HepG2 (cell line): ENCODE measurements around the gene ABO. TPM values are rescaled to one million over a fixed set of nuclear protein-coding genes. Genes with fewer than 3 reads are reported as not detected.

Source experiments
- ATAC-seq: fragments of 200-7000 bp; cut with Tn5 transposase; 3 replicates; pipeline ENCODE4 v1.9.1; 2020; ENCODE audit warnings: mild to moderate bottlenecking, moderate library complexity
- BruUV-seq: library from RNA; stranded (reverse); fragments of 400-500 nt; replicated peaks from 2 replicates; lab custom pipeline; 2021; lab: Mats Ljungman, UMichigan
- CTCF ChIA-PET: fragments of 300-600 bp; formaldehyde crosslinking; extraction: SDS; loops from one replicate; lab custom pipeline; 2021; ENCODE audit warnings: low total read pairs, inconsistent platforms, low intra/inter-chr PET ratio; lab: Yijun Ruan, JAX
- POLR2A ChIA-PET: fragments of 350-600 bp; sonication (Branson Sonifier 250); formaldehyde crosslinking; loops from one replicate; lab custom pipeline; 2020; ENCODE audit warnings: antibody characterized with exemption, inconsistent platforms; lab: Yijun Ruan, JAX
- DNase-seq: peaks from one replicate; pipeline ENCODE4 v3.0.0-alpha.2; 2015; ENCODE audit warnings: low spot score
- FAIRE-seq: peaks from 3 replicates; lab custom pipeline; 2011; peaks lifted over from hg19 to GRCh38; lab: Jason Lieb, UNC
- H2AFZ ChIP-seq: one replicate; pipeline ENCODE4 v1.6.1; 2011; ENCODE audit warnings: low read length, inconsistent platforms
- H3K27ac ChIP-seq: fragments of 300-600 bp; 3 replicates; pipeline ENCODE4 v1.8.0; 2011; ENCODE audit warnings: mixed run types, mild to moderate bottlenecking, mixed read lengths, low read length, inconsistent platforms; ENCODE audit not compliant: insufficient read depth; ENCODE audit errors: extremely low read length
- H3K27me3 ChIP-seq, 2 experiments: fragments of 200-600 bp in 1 of 2; 2 replicates in 1 of 2; 3 replicates in 1 of 2; pipeline versions ENCODE4 v1.6.0 to v1.8.0; 2011; ENCODE audit warnings: low read length in 2 of 2, mild to moderate bottlenecking in 2 of 2, moderate library complexity in 2 of 2, inconsistent platforms in 1 of 2; ENCODE audit not compliant: insufficient read depth in 2 of 2, control insufficient read depth in 1 of 2
- H3K36me3 ChIP-seq, 2 experiments: fragments of 200-600 bp in 1 of 2; replicated peaks in 1 of 2; 2 replicates in 1 of 2; 3 replicates in 1 of 2; pipeline versions ENCODE4 v1.5.1 to v1.8.0; 2011; ENCODE audit warnings: low read length in 2 of 2, inconsistent platforms in 1 of 2; ENCODE audit not compliant: insufficient read depth in 2 of 2, control insufficient read depth in 1 of 2
- H3K4me1 ChIP-seq: 2 replicates; pipeline ENCODE4 v1.5.1; 2012; ENCODE audit warnings: low read length, inconsistent platforms; ENCODE audit not compliant: insufficient read depth
- H3K4me2 ChIP-seq: 2 replicates; pipeline ENCODE4 v1.6.0; 2011; ENCODE audit warnings: low read depth, low read length, inconsistent platforms
- H3K4me3 ChIP-seq, 3 experiments: fragments of 200-600 bp in 1 of 3; sonication (generic), shearing (Covaris generic) in 1 of 3; replicated peaks in 1 of 3; 2 replicates each; pipeline ENCODE4 v1.5.1; 2011 to 2016; ENCODE audit warnings: low read length in 3 of 3, inconsistent platforms in 2 of 3, low read depth in 2 of 3, mild to moderate bottlenecking in 2 of 3, control low read depth in 1 of 3, mixed read lengths in 1 of 3; ENCODE audit not compliant: insufficient read depth in 1 of 3
- H3K79me2 ChIP-seq: one replicate; pipeline ENCODE4 v1.6.1; 2011; ENCODE audit warnings: low read length, inconsistent platforms; ENCODE audit not compliant: insufficient read depth
- H3K9ac ChIP-seq: 2 replicates; pipeline ENCODE4 v1.6.0; 2011; ENCODE audit warnings: mild to moderate bottlenecking, low read depth, low read length, inconsistent platforms; ENCODE audit not compliant: insufficient read depth
- H3K9me3 ChIP-seq: 2 replicates; pipeline ENCODE4 v1.5.1; 2012; ENCODE audit warnings: mild to moderate bottlenecking, low read length
- H4K20me1 ChIP-seq: 2 replicates; pipeline ENCODE4 v1.6.0; 2011; ENCODE audit warnings: inconsistent platforms, mild to moderate bottlenecking, low read length, moderate library complexity; ENCODE audit not compliant: insufficient read depth
- ATF4 ChIP-seq, 2 experiments: fragments of 450-650 bp in 1 of 2; sonication (generic) in 1 of 2; formaldehyde crosslinking; IDR thresholded peaks; 2 replicates each; pipeline versions ENCODE4 v1.5.0 to v1.8.0; 2020 to 2022; ENCODE audit warnings: mild to moderate bottlenecking in 1 of 2, missing genetic modification reagents in 1 of 2
- FOSL1 ChIP-seq: sonication (generic); formaldehyde crosslinking; IDR thresholded peaks from 2 replicates; pipeline ENCODE4 v1.9.0; 2021; ENCODE audit warnings: missing genetic modification reagents, borderline replicate concordance
- KAT2B ChIP-seq: fragments of 150-350 bp; IDR thresholded peaks from 2 replicates; pipeline ENCODE4 v1.6.1; 2014; ENCODE audit warnings: low read depth, low read length, borderline replicate concordance
- MYNN ChIP-seq: sonication (generic); formaldehyde crosslinking; IDR thresholded peaks from 2 replicates; pipeline ENCODE4 v1.4.0; 2020; ENCODE audit warnings: mild to moderate bottlenecking, low read depth, missing genetic modification reagents
- SETDB1 ChIP-seq: sonication (generic); formaldehyde crosslinking; IDR thresholded peaks from 2 replicates; pipeline ENCODE4 v1.5.1; 2020; ENCODE audit warnings: missing genetic modification reagents, mild to moderate bottlenecking, borderline replicate concordance
- SMC3 ChIP-seq: IDR thresholded peaks from 2 replicates; pipeline ENCODE4 v1.6.1; 2011; ENCODE audit warnings: low read length, improper control_type of control experiment
- SP2 ChIP-seq: sonication (generic); formaldehyde crosslinking; IDR thresholded peaks from 2 replicates; pipeline ENCODE4 v1.5.1; 2020; ENCODE audit warnings: mild to moderate bottlenecking, missing genetic modification reagents
- ZNF296 ChIP-seq: sonication (generic); formaldehyde crosslinking; conservative IDR thresholded peaks from 2 replicates; pipeline ENCODE4 v1.5.0; 2020; ENCODE audit warnings: mild to moderate bottlenecking, missing genetic modification reagents
- ZNF331 ChIP-seq: sonication (generic); formaldehyde crosslinking; IDR thresholded peaks from 2 replicates; pipeline ENCODE4 v1.4.0; 2020; ENCODE audit warnings: missing genetic modification reagents
- ZNF569 ChIP-seq: sonication (generic); formaldehyde crosslinking; IDR thresholded peaks from 2 replicates; pipeline ENCODE4 v1.5.0; 2020; ENCODE audit warnings: mild to moderate bottlenecking, missing genetic modification reagents, moderate library complexity, borderline replicate concordance
- WGBS: methylation state at CpG from one replicate; pipeline ENCODE4 v1.1.6; 2017; ENCODE audit warnings: low lambda C conversion rate; 5-methylcytosine and 5-hydroxymethylcytosine counted together
- in situ Hi-C: cut with HindIII; loops from 2 replicates; pipeline ENCODE4 v1.10.0; 2017; ENCODE audit warnings: low pct_unique_long_range_greater_than_20kb; ENCODE audit not compliant: extremely low pct_ligation_motif_present
- intact Hi-C: fragments of 100-400 bp; cut with micrococcal nuclease; formaldehyde crosslinking; loops from one replicate; pipeline ENCODE4 v1.10.0; 2022; ENCODE audit not compliant: unreplicated experiment
- polyA plus RNA-seq, 8 experiments: library from polyadenylated mRNA; depleted of rRNA in 3 of 8; stranded (reverse) in 7 of 8; unstranded in 1 of 8; fragments of >200 nt; fragmentation: Illumina TruSeq in 4 of 8; extraction: Trizol in 4 of 8; gene quantifications; 2 replicates each; pipeline versions ENCODE4 v1.2.1 to v1.2.3, GENCODE V29; 2011 to 2016; ENCODE audit warnings: low read depth in 4 of 8, missing spikeins in 1 of 8, mixed read lengths in 1 of 8; ENCODE audit not compliant: insufficient read depth in 1 of 8
- total RNA-seq, 5 experiments: library from RNA; depleted of rRNA; stranded (reverse); fragments of >200 nt; fragmentation: Illumina TruSeq; extraction: Trizol; gene quantifications; 2 replicates each; pipeline ENCODE4 v1.2.3, GENCODE V29; 2016; ENCODE audit warnings: low read depth in 1 of 5
- TF ChIP-seq, protein P1 (sequence below): sonication (generic); formaldehyde crosslinking; conservative IDR thresholded peaks from 2 replicates; pipeline ENCODE4 v1.8.0; 2022; ENCODE audit warnings: missing genetic modification reagents
- TF ChIP-seq, protein P2 (sequence below): sonication (generic); formaldehyde crosslinking; IDR thresholded peaks from 2 replicates; pipeline ENCODE4 v1.5.0; 2020; ENCODE audit warnings: mild to moderate bottlenecking, low read depth, missing genetic modification reagents, borderline replicate concordance

ABO gene
- total and polyA plus RNA-seq, 2 of the 13 experiments (the other 11 are each of a cell fraction or from before 2014, with no cell fraction given) = not detected

DNA sequence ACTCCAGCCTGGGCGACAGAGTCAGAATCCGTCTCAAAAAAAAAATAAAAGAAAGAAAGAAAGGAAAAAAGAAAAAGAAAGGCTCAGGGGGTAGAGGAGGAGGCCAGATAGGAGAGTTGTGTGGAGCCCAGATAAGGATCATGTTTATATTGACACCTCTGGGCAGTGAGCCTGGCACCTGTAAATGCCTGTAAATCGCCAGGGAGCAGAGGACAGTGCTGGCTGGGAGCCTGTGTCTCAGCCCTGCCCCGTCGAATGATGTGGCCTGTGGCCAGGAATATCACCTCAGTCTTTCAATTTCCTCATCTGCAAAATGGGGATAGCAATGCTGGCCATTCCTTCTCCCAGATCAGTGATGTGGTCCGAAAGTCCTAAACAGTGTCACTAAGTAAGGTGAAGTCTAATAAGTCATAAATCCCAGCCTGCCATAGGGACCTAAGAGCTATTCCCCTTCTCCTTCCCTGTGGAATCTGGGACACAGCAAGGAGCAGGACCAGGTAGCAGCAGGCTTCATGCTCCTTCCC lies 10.3 kb upstream of the ABO start:
- Histone ChIP-seq H3K4me1 (peaks cover 25% of the 10 kb centered on the region), H3K27ac (no peak overlapping the region), H4K20me1 (no peaks in the 10 kb centered on the region), H2AFZ (no peak overlapping the region), H3K36me3 (no peaks in the 10 kb centered on the region), H3K9me3 (peaks cover 8% of the 10 kb centered on the region; the same call in 1 of the 2 replicates), H3K4me2 (no peak overlapping the region), H3K79me2 (no peaks in the 10 kb centered on the region), H3K4me3 (no peak overlapping the region), H3K27me3 (peaks cover 2 to 10% of the 10 kb centered on the region in 2 experiments; a peak in 2 of 5 replicates), H3K9ac (no peak overlapping the region)
- POLR2A ChIA-PET = no interaction called here
- no peak for TF ChIP-seq ZNF331
- no peak for TF ChIP-seq SP2 (CRISPR knock-in tag)
- TF ChIP-seq SMC3 = no peak
- no peak for TF ChIP-seq SETDB1 (CRISPR knock-in tag)
- 60% methylated on average over 6 of the region's 6 CpGs for WGBS
- no peak for ATAC-seq
- intact Hi-C loops = no loop called here
- FAIRE-seq = no peak
- CTCF ChIA-PET = no interaction called here
- no TSS peak for BruUV-seq
- no peak for DNase-seq
- in situ Hi-C loops = no loop called here

GRCh38 chr9:133284362-133284761 lies 9.4 kb upstream of the ABO start:
- 72% methylated on average over 8 of the region's 8 CpGs for WGBS
- ChIA-PET POLR2A (no interaction called here), CTCF (no interaction called here)
- Histone ChIP-seq H3K4me2 (no peak overlapping the region), H3K9me3 (no peaks in the 10 kb centered on the region), H3K4me1 (peaks cover 29% of the 10 kb centered on the region), H3K9ac (no peak overlapping the region), H3K27me3 (peaks cover 2 to 13% of the 10 kb centered on the region in 2 experiments; a peak in 2 of 5 replicates), H3K27ac (no peak overlapping the region), H3K79me2 (no peaks in the 10 kb centered on the region), H3K4me3 (no peak overlapping the region), H4K20me1 (no peaks in the 10 kb centered on the region), H2AFZ (no peak overlapping the region), H3K36me3 (no peaks in the 10 kb centered on the region)
- DNase-seq (no peak), FAIRE-seq (no peak), ATAC-seq (no peak)
- in situ Hi-C loops = no loop called here
- no TSS peak for BruUV-seq
- intact Hi-C loops = no loop called here
- TF ChIP-seq ZNF296 (CRISPR knock-in tag) (no peak), KAT2B (no peak), ATF4 (CRISPR knock-in tag; IDR thresholded peaks at IDR 0.05) (no peak), MYNN (no peak), ZNF569 (CRISPR knock-in tag) (no peak), FOSL1 (CRISPR knock-in tag) (no peak)
- TF ChIP-seq, protein P1, sequence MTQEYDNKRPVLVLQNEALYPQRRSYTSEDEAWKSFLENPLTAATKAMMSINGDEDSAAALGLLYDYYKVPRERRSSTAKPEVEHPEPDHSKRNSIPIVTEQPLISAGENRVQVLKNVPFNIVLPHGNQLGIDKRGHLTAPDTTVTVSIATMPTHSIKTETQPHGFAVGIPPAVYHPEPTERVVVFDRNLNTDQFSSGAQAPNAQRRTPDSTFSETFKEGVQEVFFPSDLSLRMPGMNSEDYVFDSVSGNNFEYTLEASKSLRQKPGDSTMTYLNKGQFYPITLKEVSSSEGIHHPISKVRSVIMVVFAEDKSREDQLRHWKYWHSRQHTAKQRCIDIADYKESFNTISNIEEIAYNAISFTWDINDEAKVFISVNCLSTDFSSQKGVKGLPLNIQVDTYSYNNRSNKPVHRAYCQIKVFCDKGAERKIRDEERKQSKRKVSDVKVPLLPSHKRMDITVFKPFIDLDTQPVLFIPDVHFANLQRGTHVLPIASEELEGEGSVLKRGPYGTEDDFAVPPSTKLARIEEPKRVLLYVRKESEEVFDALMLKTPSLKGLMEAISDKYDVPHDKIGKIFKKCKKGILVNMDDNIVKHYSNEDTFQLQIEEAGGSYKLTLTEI (CRISPR knock-in tag) = no peak
- TF ChIP-seq, protein P2, sequence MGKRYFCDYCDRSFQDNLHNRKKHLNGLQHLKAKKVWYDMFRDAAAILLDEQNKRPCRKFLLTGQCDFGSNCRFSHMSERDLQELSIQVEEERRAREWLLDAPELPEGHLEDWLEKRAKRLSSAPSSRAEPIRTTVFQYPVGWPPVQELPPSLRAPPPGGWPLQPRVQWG (CRISPR knock-in tag) = no peak
